Trophoblast cell (in vitro differentiated cells and primary cell): Measurements from ENCODE around the gene TRUB2.

Experiments
- DNase-seq, 2 donors: peaks; one replicate each; pipeline ENCODE4 v3.0.0-alpha.2; 2016
- H2AFZ ChIP-seq: 2 replicates; pipeline ENCODE4 v1.6.1; 2013; ENCODE audit warnings: low read length, moderate library complexity, mild to moderate bottlenecking; ENCODE audit not compliant: insufficient read depth, poor library complexity
- H2AK5ac ChIP-seq: 2 replicates; pipeline ENCODE4 v1.6.1; 2013; ENCODE audit warnings: mild to moderate bottlenecking, low read length
- H2BK120ac ChIP-seq: 2 replicates; pipeline ENCODE4 v1.6.1; 2013; ENCODE audit warnings: low read length, mild to moderate bottlenecking, moderate library complexity; ENCODE audit not compliant: insufficient read depth, poor library complexity
- H2BK12ac ChIP-seq: 2 replicates; pipeline ENCODE4 v1.6.1; 2013; ENCODE audit warnings: mild to moderate bottlenecking, low read length, moderate library complexity
- H2BK5ac ChIP-seq: 2 replicates; pipeline ENCODE4 v1.6.1; 2013; ENCODE audit warnings: low read length, low read depth, moderate library complexity, mild to moderate bottlenecking; ENCODE audit not compliant: poor library complexity
- H3K14ac ChIP-seq: 2 replicates; pipeline ENCODE4 v1.6.1; 2013; ENCODE audit warnings: mild to moderate bottlenecking, low read length
- H3K18ac ChIP-seq: 2 replicates; pipeline ENCODE4 v1.6.1; 2013; ENCODE audit warnings: mild to moderate bottlenecking, low read length
- H3K23ac ChIP-seq: 2 replicates; pipeline ENCODE4 v1.6.1; 2013; ENCODE audit warnings: low read length
- H3K27ac ChIP-seq: 2 replicates; pipeline ENCODE4 v1.5.1; 2013; ENCODE audit warnings: low read depth, mild to moderate bottlenecking, inconsistent platforms, low read length, moderate library complexity
- H3K27me3 ChIP-seq: 2 replicates; pipeline ENCODE4 v1.6.1; 2013; ENCODE audit warnings: inconsistent platforms, mild to moderate bottlenecking, low read length, moderate library complexity; ENCODE audit not compliant: insufficient read depth
- H3K36me3 ChIP-seq, 2 experiments: 1 replicate in 1 of 2; 2 replicates in 1 of 2; pipeline ENCODE4 v1.6.1; 2013; ENCODE audit warnings: low read length in 2 of 2, mild to moderate bottlenecking in 2 of 2, moderate library complexity in 1 of 2; ENCODE audit not compliant: insufficient read depth in 2 of 2, control insufficient read depth in 1 of 2
- H3K4ac ChIP-seq: 2 replicates; pipeline ENCODE4 v1.6.1; 2013; ENCODE audit warnings: low read depth, mild to moderate bottlenecking, low read length, moderate library complexity
- H3K4me1 ChIP-seq, 2 experiments: 1 replicate in 1 of 2; 2 replicates in 1 of 2; pipeline ENCODE4 v1.6.1; 2013; ENCODE audit warnings: low read length in 2 of 2, mild to moderate bottlenecking in 2 of 2, moderate library complexity in 1 of 2; ENCODE audit not compliant: insufficient read depth in 2 of 2, control insufficient read depth in 1 of 2
- H3K4me2 ChIP-seq: 2 replicates; pipeline ENCODE4 v1.6.1; 2013; ENCODE audit warnings: inconsistent platforms, mild to moderate bottlenecking, low read length, moderate library complexity
- H3K4me3 ChIP-seq: 2 replicates; pipeline ENCODE4 v1.5.1; 2013; ENCODE audit warnings: mild to moderate bottlenecking, low read depth, low read length, inconsistent platforms
- H3K79me1 ChIP-seq: one replicate; pipeline ENCODE4 v1.6.1; 2013; ENCODE audit warnings: low read length
- H3K79me2 ChIP-seq: 2 replicates; pipeline ENCODE4 v1.6.1; 2013; ENCODE audit warnings: low read length, mild to moderate bottlenecking; ENCODE audit not compliant: control insufficient read depth, insufficient read depth, poor library complexity
- H3K9ac ChIP-seq: 2 replicates; pipeline ENCODE4 v1.6.1; 2013; ENCODE audit warnings: mild to moderate bottlenecking, low read length
- H3K9me3 ChIP-seq: 2 replicates; pipeline ENCODE4 v1.6.1; 2013; ENCODE audit warnings: low read depth, mild to moderate bottlenecking, control low read depth, inconsistent platforms, low read length; ENCODE audit not compliant: insufficient read depth
- H4K12ac ChIP-seq: 2 replicates; pipeline ENCODE4 v1.6.1; 2013; ENCODE audit warnings: low read depth, mild to moderate bottlenecking, low read length, moderate library complexity
- H4K8ac ChIP-seq: 2 replicates; pipeline ENCODE4 v1.6.1; 2013; ENCODE audit warnings: low read depth, mild to moderate bottlenecking, low read length, moderate library complexity
- H4K91ac ChIP-seq: one replicate; pipeline ENCODE4 v1.6.1; 2013; ENCODE audit warnings: low read depth, mild to moderate bottlenecking, low read length, moderate library complexity
- WGBS: extraction: QIAGEN DNeasy Blood & Tissue Kit; methylation state at CpG from one replicate; pipeline ENCODE4 v1.1.7; 2013; ENCODE audit warnings: missing lambda C conversion rate; ENCODE audit not compliant: insufficient read length, insufficient coverage; ENCODE audit errors: extremely low coverage; 5-methylcytosine and 5-hydroxymethylcytosine counted together

The TRUB2 gene

GRCh38 chr9:128355451-128355850 lies 33.2 kb upstream of the TRUB2 start:
- Histone ChIP-seq H4K91ac (no peak overlapping the region), H4K8ac (no peak overlapping the region), H3K14ac (no peak overlapping the region), H4K12ac (no peak overlapping the region), H3K9ac (no peak overlapping the region), H3K4me3 (no peak overlapping the region), H3K36me3 (peaks cover 33 to 43% of the 10 kb centered on the region in 2 experiments), H3K79me2 (no peaks in the 10 kb centered on the region), H3K23ac (no peak overlapping the region), H2BK120ac (no peak overlapping the region), H2BK12ac (no peak overlapping the region), H3K27me3 (no peaks in the 10 kb centered on the region), H2BK5ac (no peak overlapping the region), H2AK5ac (no peak overlapping the region), H3K4ac (no peak overlapping the region), H3K79me1 (no peaks in the 10 kb centered on the region), H3K18ac (no peak overlapping the region), H3K27ac (no peak overlapping the region), H3K9me3 (peaks cover 6% of the 10 kb centered on the region), H2AFZ (no peak overlapping the region), H3K4me2 (no peak overlapping the region), H3K4me1 (no peaks in the 10 kb centered on the region)
- WGBS = no CpG with 5 or more reads among the region's 19 CpGs
- no peak for DNase-seq

GRCh38 chr9:128349772-128350171 lies 27.5 kb upstream of the TRUB2 start:
- peaks cover 53 to 57% of the 10 kb centered on the region in 2 experiments for H3K36me3 ChIP-seq
- H3K79me1 ChIP-seq = no peaks in the 10 kb centered on the region
- H3K9me3 ChIP-seq = peaks cover 8% of the 10 kb centered on the region
- no peak overlapping the region for H3K27ac ChIP-seq
- no peak overlapping the region for H3K4me2 ChIP-seq
- no peak overlapping the region for H4K91ac ChIP-seq
- no peak overlapping the region for H2AFZ ChIP-seq
- H3K23ac ChIP-seq = no peak overlapping the region
- no peak overlapping the region for H2BK120ac ChIP-seq
- H3K27me3 ChIP-seq = no peaks in the 10 kb centered on the region
- H4K12ac ChIP-seq = no peak overlapping the region
- H3K4ac ChIP-seq = no peak overlapping the region
- H3K4me3 ChIP-seq = no peak overlapping the region
- DNase-seq = no peak
- H2BK5ac ChIP-seq = no peak overlapping the region
- no peak overlapping the region for H3K9ac ChIP-seq
- H2BK12ac ChIP-seq = no peak overlapping the region
- no CpG with 5 or more reads among the region's 6 CpGs for WGBS
- no peaks in the 10 kb centered on the region for H3K79me2 ChIP-seq
- H4K8ac ChIP-seq = no peak overlapping the region
- H3K4me1 ChIP-seq = no peaks in the 10 kb centered on the region
- H3K18ac ChIP-seq = no peak overlapping the region
- no peak overlapping the region for H2AK5ac ChIP-seq
- no peak overlapping the region for H3K14ac ChIP-seq

GRCh38 chr9:128349125-128349524 lies 26.9 kb upstream of the TRUB2 start:
- no peaks in the 10 kb centered on the region for H3K79me1 ChIP-seq

GRCh38 chr9:128344931-128345605 lies 22.8 kb upstream of the TRUB2 start:
- H2BK120ac ChIP-seq = no peak overlapping the region
- H3K4me1 ChIP-seq = peaks cover 0 to 6% of the 10 kb centered on the region in 2 experiments
- H2AK5ac ChIP-seq = no peak overlapping the region
- WGBS = no CpG with 5 or more reads among the region's 28 CpGs
- no peak for DNase-seq
- H3K79me2 ChIP-seq = peaks cover 4% of the 10 kb centered on the region
- H2BK5ac ChIP-seq = no peak overlapping the region
- no peaks in the 10 kb centered on the region for H3K27me3 ChIP-seq
- H2BK12ac ChIP-seq = no peak overlapping the region
- H3K4ac ChIP-seq = no peak overlapping the region
- H3K79me1 ChIP-seq = peaks cover 6% of the 10 kb centered on the region
- H3K9me3 ChIP-seq = peaks cover 3% of the 10 kb centered on the region
- no peak overlapping the region for H4K12ac ChIP-seq
- no peak overlapping the region for H3K27ac ChIP-seq
- H2AFZ ChIP-seq = no peak overlapping the region
- no peak overlapping the region for H4K8ac ChIP-seq
- H3K14ac ChIP-seq = no peak overlapping the region
- no peak overlapping the region for H4K91ac ChIP-seq
- H3K4me3 ChIP-seq = no peak overlapping the region
- no peak overlapping the region for H3K4me2 ChIP-seq
- H3K9ac ChIP-seq = no peak overlapping the region
- H3K23ac ChIP-seq = no peak overlapping the region
- no peak overlapping the region for H3K18ac ChIP-seq
- peaks cover 49 to 57% of the 10 kb centered on the region in 2 experiments for H3K36me3 ChIP-seq

More at GRCh38 chr9:128349125-128349524, 26.9 kb upstream of the TRUB2 start:
- DNase-seq = no peak
- Histone ChIP-seq H3K27me3 (no peaks in the 10 kb centered on the region), H3K27ac (no peak overlapping the region), H3K4me3 (no peak overlapping the region), H4K12ac (no peak overlapping the region), H2AK5ac (no peak overlapping the region), H3K4me2 (no peak overlapping the region), H4K91ac (no peak overlapping the region), H3K9me3 (peaks cover 8% of the 10 kb centered on the region), H3K14ac (no peak overlapping the region), H2BK5ac (no peak overlapping the region), H3K23ac (no peak overlapping the region), H2BK12ac (no peak overlapping the region), H3K18ac (no peak overlapping the region), H2BK120ac (no peak overlapping the region), H3K36me3 (peaks cover 53 to 61% of the 10 kb centered on the region in 2 experiments), H3K9ac (no peak overlapping the region), H3K4me1 (no peaks in the 10 kb centered on the region), H3K4ac (no peak overlapping the region), H3K79me2 (no peaks in the 10 kb centered on the region), H4K8ac (no peak overlapping the region), H2AFZ (no peak overlapping the region)
- WGBS = no CpG with 5 or more reads among the region's 2 CpGs
